ENCODE results near the gene DHH.

Gene DHH

DNA sequence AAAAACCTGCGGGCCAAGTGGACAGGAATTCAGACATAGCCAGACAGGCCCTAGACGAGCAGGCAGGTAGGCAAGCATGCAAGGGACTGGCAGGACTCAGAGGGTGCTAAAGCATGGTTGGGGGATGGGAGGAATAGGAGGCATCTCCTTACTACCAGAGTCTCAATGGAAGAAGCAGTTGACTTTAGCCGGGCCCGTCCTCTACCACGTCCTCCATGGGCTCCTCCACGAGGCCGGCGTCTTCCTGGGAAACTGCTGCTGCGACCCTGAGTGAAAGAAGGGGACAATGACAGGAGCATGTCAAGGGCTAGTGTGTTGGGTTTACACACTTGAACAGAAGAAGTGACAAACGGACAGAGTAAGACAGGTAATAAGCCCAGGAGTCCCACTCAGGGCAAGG lies 45.6 kb downstream of the DHH start:
- FAIRE-seq, result no peak

DNA sequence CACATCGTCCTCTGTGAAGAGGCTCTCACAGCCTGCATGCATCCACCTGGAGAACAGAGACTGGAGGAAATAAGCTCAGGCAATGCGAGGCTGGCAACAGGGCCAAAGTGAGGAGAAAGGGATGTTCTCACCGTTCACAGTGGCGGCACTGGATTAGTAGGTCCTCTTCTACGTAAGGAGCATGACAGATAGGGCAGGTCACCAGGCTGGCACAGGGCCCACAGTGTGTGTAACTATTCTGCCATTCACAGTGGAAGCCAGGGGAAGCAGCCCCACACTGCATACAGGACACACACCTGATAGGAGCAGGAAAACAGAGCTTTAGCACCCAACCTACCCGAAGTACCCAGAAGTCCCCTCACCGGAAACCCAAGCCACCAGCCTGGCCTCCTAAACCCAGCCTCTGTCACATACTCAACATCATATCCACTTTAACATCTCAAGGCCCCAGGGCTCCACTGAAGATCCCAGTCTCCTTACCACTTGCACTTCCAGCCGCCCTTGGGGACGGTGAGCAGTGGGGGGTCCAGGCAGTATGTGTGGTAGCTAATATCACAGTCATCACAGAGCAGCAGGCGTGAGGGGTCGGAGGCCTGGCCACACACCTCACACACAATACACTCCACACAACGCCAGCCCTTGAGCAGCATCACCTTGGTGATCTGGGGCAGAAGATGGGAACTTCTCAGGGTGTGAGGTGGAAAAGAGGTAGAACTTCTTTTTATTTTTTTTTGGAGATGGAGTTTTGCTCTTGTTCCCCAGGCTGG lies 48.3 kb downstream of the DHH start:
- no peak for FAIRE-seq

DNA sequence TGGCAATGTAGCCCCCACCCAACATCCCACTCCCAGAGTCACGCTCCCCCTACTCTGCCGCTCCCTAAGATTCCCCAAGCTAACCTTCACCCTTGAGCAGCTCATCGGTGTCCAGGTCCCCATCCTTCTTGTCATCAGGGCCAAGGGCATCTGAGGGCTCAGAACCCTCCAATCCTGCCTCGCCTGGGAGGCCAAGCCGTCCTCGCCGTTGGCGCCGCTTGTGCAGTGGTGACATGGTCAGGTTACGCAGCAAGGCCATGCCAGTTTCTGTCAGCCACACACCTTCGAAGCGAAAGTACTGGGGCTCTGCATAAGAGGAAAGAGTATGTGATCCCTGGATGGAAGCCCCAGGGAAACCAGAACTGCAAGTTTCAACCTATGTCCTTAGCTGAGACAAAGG lies 49.9 kb downstream of the DHH start:
- no peak for FAIRE-seq

- FAIRE-seq, result no peak
Observed at GRCh38 chr12:49043856-49044258, 50.7 kb downstream of the DHH start.

GRCh38 chr12:49043241-49043640 lies 51.4 kb downstream of the DHH start:
- no peak for FAIRE-seq

- FAIRE-seq, result no peak
Observed at GRCh38 chr12:49041881-49042484, 52.6 kb downstream of the DHH start.

GRCh38 chr12:49041036-49041880 lies 53.3 kb downstream of the DHH start:
- FAIRE-seq, result no peak

- FAIRE-seq, result no peak
Observed at GRCh38 chr12:49040364-49040855, 54.2 kb downstream of the DHH start.

GRCh38 chr12:49039421-49040363 lies 54.9 kb downstream of the DHH start:
- FAIRE-seq, result no peak

DNA sequence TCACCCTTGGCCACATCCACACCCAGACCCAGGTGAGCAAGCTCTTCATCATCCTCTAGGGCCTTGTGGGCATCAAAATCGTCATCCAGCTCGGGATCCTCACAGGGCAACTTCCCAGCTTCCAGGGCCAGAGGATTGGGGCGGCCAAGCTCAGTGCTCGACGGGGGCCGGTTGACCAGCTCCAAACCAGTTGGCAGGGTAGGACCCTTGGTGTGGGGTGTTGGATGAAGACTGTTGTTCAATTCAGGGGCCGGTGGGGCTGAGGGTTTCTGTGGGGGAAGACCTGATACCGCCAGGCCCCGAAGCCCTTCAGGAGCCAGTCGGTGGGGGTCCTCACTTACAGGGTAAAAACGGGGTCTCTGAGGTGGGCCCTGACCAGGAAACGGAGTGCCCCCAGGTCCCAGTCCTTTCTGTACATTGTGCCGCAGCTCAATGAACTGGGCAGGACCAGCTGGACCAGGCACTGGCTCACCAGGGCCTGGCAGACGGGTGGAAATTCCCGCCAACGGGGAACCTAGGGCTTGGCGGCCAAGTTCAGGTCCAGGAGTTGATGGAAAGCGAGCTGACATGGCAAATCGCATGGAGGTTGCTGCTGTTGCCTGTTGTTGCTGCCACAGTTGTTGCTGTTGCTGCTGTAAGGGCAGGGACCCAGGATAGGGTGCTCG lies 56.2 kb downstream of the DHH start:
- no peak for FAIRE-seq

GRCh38 chr12:49037947-49038237 lies 56.7 kb downstream of the DHH start:
- FAIRE-seq, result no peak

DNA sequence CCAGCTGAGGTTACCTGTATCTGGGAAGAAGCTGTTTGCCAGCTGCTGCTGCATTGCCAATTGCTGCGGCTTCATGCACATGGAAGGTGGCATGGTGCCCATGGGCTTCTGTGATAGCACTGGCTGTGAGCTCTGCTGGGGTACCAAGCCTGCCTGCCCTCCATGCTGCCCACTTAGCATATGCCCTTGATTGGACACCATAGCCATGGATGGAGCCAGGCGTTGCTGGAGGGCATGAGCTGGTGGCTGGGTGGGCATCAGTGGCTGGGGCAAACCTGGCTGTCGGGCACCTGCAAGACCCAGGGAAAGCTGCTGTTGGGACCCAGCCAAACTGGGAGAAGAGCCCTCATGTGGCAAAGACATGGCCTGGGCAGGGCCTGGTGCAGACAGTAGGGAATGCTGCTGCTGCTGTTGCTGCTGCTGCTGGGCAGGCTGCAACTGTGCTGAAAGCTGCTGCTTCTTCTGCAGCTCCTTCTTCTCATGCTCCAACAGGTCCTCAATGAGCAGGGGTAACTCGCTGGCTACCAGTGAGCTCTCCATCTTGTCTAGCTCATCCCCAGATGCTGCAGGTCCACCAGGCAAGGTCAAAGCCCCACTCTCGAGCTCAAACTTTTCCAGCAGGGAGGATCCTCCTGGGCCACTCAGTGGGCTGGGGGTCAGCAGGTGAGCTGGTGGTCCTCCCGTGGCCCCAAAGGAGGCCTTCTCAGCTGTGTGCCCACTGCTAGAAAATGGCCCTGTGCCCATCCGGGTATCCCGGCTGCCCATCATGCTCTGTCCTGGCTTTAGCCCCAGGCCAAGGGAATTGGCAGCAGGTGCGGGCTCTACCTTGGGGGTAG lies 57.3 kb downstream of the DHH start:
- FAIRE-seq, result no peak
